GM12878 (cell line): ENCODE measurements around the gene NKAIN2. TPM values are rescaled to one million over a fixed set of nuclear protein-coding genes. Genes with fewer than 3 reads are reported as not detected.

Experiments used
- ATAC-seq: fragments of 200-7000 bp; cut with Tn5 transposase; 3 replicates; pipeline ENCODE4 v1.9.1; 2020; ENCODE audit warnings: mild to moderate bottlenecking, moderate library complexity
- BruUV-seq: library from RNA; stranded (reverse); fragments of 400-500 nt; replicated peaks from 2 replicates; lab custom pipeline; 2021; lab: Mats Ljungman, UMichigan
- CTCF ChIA-PET: fragments of 300-600 bp; sonication (Branson Sonifier 250); formaldehyde crosslinking; extraction: SDS; loops from one replicate; lab custom pipeline; 2021; ENCODE audit warnings: inconsistent platforms; lab: Yijun Ruan, JAX
- POLR2A ChIA-PET: fragments of 350-600 bp; formaldehyde crosslinking; extraction: SDS; loops from one replicate; lab custom pipeline; 2021; ENCODE audit warnings: inconsistent platforms; lab: Charles Lee
- RAD21 ChIA-PET: fragments of 300-600 bp; sonication (Branson Sonifier 250); formaldehyde crosslinking; loops from one replicate; lab custom pipeline; 2023; ENCODE audit warnings: antibody characterized with exemption; ENCODE audit not compliant: unreplicated experiment; lab: Charles Lee
- SMC1A ChIA-PET: fragments of 300-600 bp; sonication (Branson Sonifier 250); formaldehyde crosslinking; loops from one replicate; lab custom pipeline; 2023; ENCODE audit not compliant: unreplicated experiment, uncharacterized antibody; lab: Charles Lee
- DNase-seq: peaks from one replicate; pipeline ENCODE4 v3.0.0-alpha.2; 2011; ENCODE audit warnings: low read depth, low spot score
- FAIRE-seq: peaks from 3 replicates; lab custom pipeline; 2011; peaks lifted over from hg19 to GRCh38; lab: Jason Lieb, UNC
- H2AFZ ChIP-seq: 2 replicates; pipeline ENCODE4 v1.6.0; 2011; ENCODE audit warnings: low read depth, low read length, control low read depth; ENCODE audit not compliant: control insufficient read depth
- H3K27ac ChIP-seq: 2 replicates; pipeline ENCODE4 v1.5.1; 2011; ENCODE audit warnings: control low read depth; ENCODE audit not compliant: control insufficient read depth, insufficient read depth
- H3K27me3 ChIP-seq, 2 experiments: replicated peaks in 1 of 2; 2 replicates each; pipeline versions ENCODE4 v1.6.0 to v1.6.1; 2011; ENCODE audit warnings: low read length in 1 of 2; ENCODE audit not compliant: control insufficient read depth in 2 of 2, insufficient read depth in 2 of 2
- H3K36me3 ChIP-seq, 2 experiments: 2 replicates each; pipeline ENCODE4 v1.5.1; 2011; ENCODE audit warnings: low read length in 1 of 2; ENCODE audit not compliant: control insufficient read depth in 2 of 2, insufficient read depth in 2 of 2
- H3K4me1 ChIP-seq: 2 replicates; pipeline ENCODE4 v1.6.1; 2011; ENCODE audit warnings: mild to moderate bottlenecking, low read length, moderate library complexity, mixed read lengths; ENCODE audit not compliant: control insufficient read depth, insufficient read depth
- H3K4me2 ChIP-seq: 2 replicates; pipeline ENCODE4 v1.6.0; 2011; ENCODE audit warnings: control low read depth; ENCODE audit not compliant: control insufficient read depth, insufficient read depth
- H3K4me3 ChIP-seq: fragments of 200-600 bp; sonication (generic); 2 replicates; pipeline ENCODE4 v1.5.1; 2016
- H3K79me2 ChIP-seq: 2 replicates; pipeline ENCODE4 v1.6.0; 2011; ENCODE audit warnings: low read length; ENCODE audit not compliant: control insufficient read depth, insufficient read depth
- H3K9ac ChIP-seq: 2 replicates; pipeline ENCODE4 v1.8.0; 2011; ENCODE audit warnings: low read length, control low read depth, mixed read lengths; ENCODE audit not compliant: control insufficient read depth, insufficient read depth
- H3K9me3 ChIP-seq: replicated peaks from 3 replicates; pipeline ENCODE4 v1.5.1; 2011; ENCODE audit warnings: mild to moderate bottlenecking, low read length; ENCODE audit not compliant: control insufficient read depth, insufficient read depth
- H4K20me1 ChIP-seq: 2 replicates; pipeline ENCODE4 v1.6.0; 2011; ENCODE audit not compliant: control insufficient read depth, insufficient read depth
- CHD1 ChIP-seq: IDR thresholded peaks from 2 replicates; pipeline ENCODE4 v1.6.1; 2012; ENCODE audit warnings: low read depth, low read length, improper control_type of control experiment
- IRF3 ChIP-seq: fragments of 450-650 bp; IDR thresholded peaks from 2 replicates; pipeline ENCODE4 v1.6.1; 2014; ENCODE audit warnings: mild to moderate bottlenecking
- NKRF ChIP-seq: fragments of 450-650 bp; conservative IDR thresholded peaks from 2 replicates; pipeline ENCODE4 v1.6.1; 2017; ENCODE audit warnings: mild to moderate bottlenecking, moderate library complexity
- RUNX3 ChIP-seq: IDR thresholded peaks from 2 replicates; pipeline ENCODE4 v1.6.1; 2012; ENCODE audit warnings: low read length, inconsistent platforms
- SMAD1 ChIP-seq: fragments of 450-650 bp; IDR thresholded peaks from 2 replicates; pipeline ENCODE4 v1.6.1; 2018; ENCODE audit warnings: mild to moderate bottlenecking, low read depth; ENCODE audit not compliant: partially characterized antibody
- ZZZ3 ChIP-seq: IDR thresholded peaks from 2 replicates; pipeline ENCODE4 v1.6.1; 2011; ENCODE audit warnings: low read depth; ENCODE audit not compliant: control insufficient read depth, insufficient read length
- WGBS: methylation state at CpG from one replicate; pipeline ENCODE4 v1.1.6; 2016; ENCODE audit warnings: low lambda C conversion rate; ENCODE audit not compliant: insufficient replicate concordance, insufficient coverage; ENCODE audit errors: missing lambda C conversion rate; 5-methylcytosine and 5-hydroxymethylcytosine counted together
- in situ Hi-C: fragments of 300-500 bp; cut with MboI; formaldehyde crosslinking; loops from 9 replicates; pipeline ENCODE4 v1.14.3; 2018; ENCODE audit warnings: mixed read lengths
- intact Hi-C: fragments of 100-400 bp; cut with micrococcal nuclease; formaldehyde crosslinking; loops from one replicate; pipeline ENCODE4 v1.14.2; 2022; ENCODE audit not compliant: unreplicated experiment
- polyA plus RNA-seq, 11 experiments: library from polyadenylated mRNA; depleted of rRNA in 4 of 11; unstranded in 6 of 11; stranded (reverse) in 5 of 11; fragments of >200 nt; fragmentation: Nextera tagmentation in 4 of 11; fragmentation: Illumina TruSeq in 1 of 11; extraction: Ambion mirVana in 4 of 11; extraction: Trizol in 1 of 11; gene quantifications; 1 replicate in 1 of 11; 2 replicates in 10 of 11; pipeline versions ENCODE4 v1.2.1 to v1.2.3, GENCODE V29; 2011 to 2016; ENCODE audit warnings: inconsistent platforms in 2 of 11, missing spikeins in 2 of 11, low read depth in 1 of 11
- total RNA-seq, 4 experiments: library from RNA; depleted of rRNA in 3 of 4; stranded (reverse); fragments of >200 nt in 3 of 4; fragmentation: Illumina TruSeq in 1 of 4; extraction: Trizol in 1 of 4; gene quantifications; 2 replicates each; pipeline versions ENCODE4 v1.2.1 to v1.2.3, GENCODE V29; 2013 to 2021

Gene NKAIN2
- total and polyA plus RNA-seq, 10 of the 15 experiments (the other 5 are each of a cell fraction or from before 2014, with no cell fraction given): not detected

GRCh38 chr6:124676033-124676432, 872.4 kb downstream of the NKAIN2 start:
- 63% methylated on average over 3 of the region's 3 CpGs for WGBS
- TF ChIP-seq ZZZ3 (no peak), IRF3 (no peak), RUNX3 (no peak), CHD1 (no peak), NKRF (no peak), SMAD1 (no peak)
- BruUV-seq: no TSS peak

More at GRCh38 chr6:124676033-124676432, 872.4 kb downstream of the NKAIN2 start:
- no peaks in the 10 kb centered on the region for H3K36me3 ChIP-seq
- no peak overlapping the region for H2AFZ ChIP-seq
- FAIRE-seq (no peak), ATAC-seq (no peak), DNase-seq (no peak)
- no peak overlapping the region for H3K9ac ChIP-seq
- SMC1A ChIA-PET: no interaction called here
- no peaks in the 10 kb centered on the region for H3K4me1 ChIP-seq
- no peak overlapping the region for H3K4me2 ChIP-seq
- in situ Hi-C loops: no loop called here
- no peak overlapping the region for H3K27ac ChIP-seq
- RAD21 ChIA-PET: no interaction called here
- no peak overlapping the region for H3K4me3 ChIP-seq
- H3K9me3 ChIP-seq: no peaks in the 10 kb centered on the region
- no peaks in the 10 kb centered on the region for H3K27me3 ChIP-seq
- no peaks in the 10 kb centered on the region for H3K79me2 ChIP-seq
- no peaks in the 10 kb centered on the region for H4K20me1 ChIP-seq
- CTCF ChIA-PET: interaction anchor here (0.6 kb wide), 1 partner anchor 13 kb away, joined by 3 read pairs; no protein-coding TSS in a partner anchor
- POLR2A ChIA-PET: no interaction called here
- intact Hi-C loops: no loop called here
